K562 (cell line): ENCODE results near the gene SEPHS1. TPM values are rescaled to one million over a fixed set of nuclear protein-coding genes. Genes with fewer than 3 reads are reported as not detected.

Experiments used
- ATAC-seq: fragments of 200-7000 bp; cut with Tn5 transposase; 3 replicates; pipeline ENCODE4 v1.9.1; 2020; ENCODE audit warnings: moderate library complexity
- BruUV-seq: library from RNA; stranded (reverse); fragments of 400-500 nt; replicated peaks from 2 replicates; lab custom pipeline; 2021; lab: Mats Ljungman, UMichigan
- CTCF ChIA-PET: fragments of 300-600 bp; formaldehyde crosslinking; extraction: SDS; loops from one replicate; lab custom pipeline; 2021; ENCODE audit warnings: low intra/inter-chr PET ratio; lab: Yijun Ruan, JAX
- POLR2A ChIA-PET: fragments of 300-600, 350-650 bp; sonication (Branson Sonifier 250); formaldehyde crosslinking; extraction: SDS; loops from one replicate; lab custom pipeline; 2021; ENCODE audit warnings: antibody characterized with exemption, inconsistent platforms; lab: Yijun Ruan, JAX
- DNase-seq, 4 experiments: peaks; one replicate each; pipeline versions ENCODE4 v3.0.0 to v3.0.0-alpha.2; 2011 to 2018; ENCODE audit warnings: low spot score in 3 of 4, mixed read lengths in 3 of 4; ENCODE audit errors: extremely low read depth in 1 of 4
- FAIRE-seq: peaks from 2 replicates; lab custom pipeline; 2011; peaks lifted over from hg19 to GRCh38; lab: Jason Lieb, UNC
- H2AFZ ChIP-seq: 2 replicates; pipeline ENCODE4 v1.6.0; 2011; ENCODE audit warnings: low read depth, low read length, control low read depth, inconsistent platforms
- H3K27ac ChIP-seq: fragments of 200-600 bp; 3 replicates; pipeline ENCODE4 v1.8.0; 2011; ENCODE audit warnings: low read depth, mild to moderate bottlenecking, control low read depth, inconsistent platforms, low read length, moderate library complexity, mixed read lengths; ENCODE audit errors: extremely low read depth
- H3K27me3 ChIP-seq, 2 experiments: fragments of 300-600 bp in 1 of 2; 2 replicates in 1 of 2; 3 replicates in 1 of 2; pipeline versions ENCODE4 v1.6.0 to v1.8.0; 2011; ENCODE audit warnings: inconsistent platforms in 2 of 2, low read length in 2 of 2, mild to moderate bottlenecking in 1 of 2, mixed read lengths in 1 of 2, moderate library complexity in 1 of 2; ENCODE audit not compliant: control insufficient read depth in 2 of 2, insufficient read depth in 2 of 2
- H3K36me3 ChIP-seq: fragments of 300-600 bp; 3 replicates; pipeline ENCODE4 v1.8.0; 2011; ENCODE audit warnings: mild to moderate bottlenecking, low read length, inconsistent platforms; ENCODE audit not compliant: control insufficient read depth, insufficient read depth
- H3K4me1 ChIP-seq, 2 experiments: fragments of 200-600 bp in 1 of 2; replicated peaks in 1 of 2; 2 replicates in 1 of 2; 3 replicates in 1 of 2; pipeline versions ENCODE4 v1.5.1 to v1.8.0; 2011; ENCODE audit warnings: inconsistent platforms in 2 of 2, low read length in 2 of 2, mild to moderate bottlenecking in 1 of 2, mixed read lengths in 1 of 2, moderate library complexity in 1 of 2; ENCODE audit not compliant: control insufficient read depth in 2 of 2, insufficient read depth in 2 of 2
- H3K4me2 ChIP-seq: 2 replicates; pipeline ENCODE4 v1.6.1; 2011; ENCODE audit warnings: low read length, control low read depth, inconsistent platforms, mixed read lengths; ENCODE audit not compliant: insufficient read depth
- H3K4me3 ChIP-seq: fragments of 200-600 bp; sonication (generic), shearing (Covaris generic); 2 replicates; pipeline ENCODE4 v1.5.1; 2016; ENCODE audit warnings: control low read depth, inconsistent platforms
- H3K79me2 ChIP-seq: fragments of 200-600 bp; 3 replicates; pipeline ENCODE4 v1.8.0; 2011; ENCODE audit warnings: low read length, inconsistent platforms; ENCODE audit not compliant: control insufficient read depth, insufficient read depth
- H3K9ac ChIP-seq, 2 experiments: 2 replicates each; pipeline versions ENCODE4 v1.6.0 to v1.6.1; 2011; ENCODE audit warnings: low read depth in 2 of 2, low read length in 2 of 2, control low read depth in 1 of 2, inconsistent platforms in 1 of 2, mild to moderate bottlenecking in 1 of 2, mixed read lengths in 1 of 2; ENCODE audit not compliant: insufficient read depth in 1 of 2
- H3K9me1 ChIP-seq: one replicate; pipeline ENCODE4 v1.6.0; 2011; ENCODE audit warnings: inconsistent platforms, mild to moderate bottlenecking, low read length, moderate library complexity; ENCODE audit not compliant: control insufficient read depth, insufficient read depth
- H3K9me3 ChIP-seq: replicated peaks from 2 replicates; pipeline ENCODE4 v1.5.1; 2011; ENCODE audit warnings: low read depth, low read length, inconsistent platforms; ENCODE audit not compliant: control insufficient read depth, insufficient read depth
- H4K20me1 ChIP-seq: replicated peaks from 2 replicates; pipeline ENCODE4 v1.6.1; 2011; ENCODE audit warnings: low read length, inconsistent platforms, mixed read lengths; ENCODE audit not compliant: control insufficient read depth, insufficient read depth
- ARID1B ChIP-seq: fragments of 450-650 bp; IDR thresholded peaks from 2 replicates; pipeline ENCODE4 v1.6.1; 2016; ENCODE audit warnings: antibody characterized with exemption, mild to moderate bottlenecking, inconsistent platforms
- ATF7 ChIP-seq: fragments of 450-650 bp; IDR thresholded peaks from 2 replicates; pipeline ENCODE4 v1.7.1; 2014; ENCODE audit warnings: mild to moderate bottlenecking, moderate library complexity
- EGR1 ChIP-seq: fragments of 450-650 bp; conservative IDR thresholded peaks from 2 replicates; pipeline ENCODE4 v1.6.1; 2017; ENCODE audit warnings: mild to moderate bottlenecking
- EP400 ChIP-seq: fragments of 450-650 bp; IDR thresholded peaks from 2 replicates; pipeline ENCODE4 v1.6.1; 2017; ENCODE audit warnings: antibody characterized with exemption, mild to moderate bottlenecking, moderate library complexity
- ESRRB ChIP-seq: fragments of 250-450 bp; sonication (Bioruptor Pico); IDR thresholded peaks from 2 replicates; pipeline ENCODE4 v1.5.0; 2020; ENCODE audit warnings: mild to moderate bottlenecking, moderate library complexity, borderline replicate concordance
- MED1 ChIP-seq: sonication (generic); formaldehyde crosslinking; IDR thresholded peaks from 2 replicates; pipeline ENCODE4 v1.8.1; 2023; ENCODE audit warnings: missing genetic modification reagents, borderline replicate concordance
- MEF2D ChIP-seq: conservative IDR thresholded peaks from 2 replicates; pipeline ENCODE4 v1.6.1; 2016; ENCODE audit warnings: low read depth, missing genetic modification characterization, missing compliant biosample characterization
- RBM15 ChIP-seq: fragments of 200-400 bp; formaldehyde crosslinking; IDR thresholded peaks from 2 replicates; pipeline ENCODE4 v1.6.1; 2018; ENCODE audit warnings: mild to moderate bottlenecking, low read length, moderate library complexity; ENCODE audit not compliant: insufficient read depth
- RHOXF2B ChIP-seq: fragments of 250-450 bp; sonication (Bioruptor Pico); conservative IDR thresholded peaks from 2 replicates; pipeline ENCODE4 v1.5.1; 2021
- SMC3 ChIP-seq: conservative IDR thresholded peaks from 2 replicates; pipeline ENCODE4 v1.6.1; 2011; ENCODE audit warnings: low read depth, low read length, improper control_type of control experiment; ENCODE audit not compliant: insufficient read depth
- SPI1 ChIP-seq: IDR thresholded peaks from 2 replicates; pipeline ENCODE4 v1.6.1; 2011; ENCODE audit warnings: low read depth, low read length, control low read depth, borderline replicate concordance
- SRSF7 ChIP-seq: fragments of 200-400 bp; formaldehyde crosslinking; optimal IDR thresholded peaks from 2 replicates; pipeline ENCODE3; 2017; ENCODE audit warnings: mild to moderate bottlenecking, low read depth, low read length
- TCF7L2 ChIP-seq: fragments of 150-350 bp; IDR thresholded peaks from 2 replicates; pipeline ENCODE4 v1.6.1; 2016; ENCODE audit warnings: low read depth, mild to moderate bottlenecking, low read length, moderate library complexity
- XRCC3 ChIP-seq: fragments of 450-650 bp; IDR thresholded peaks from 2 replicates; pipeline ENCODE4 v1.6.1; 2017; ENCODE audit warnings: mild to moderate bottlenecking, moderate library complexity
- ZNF717 ChIP-seq: fragments of 250-450 bp; sonication (Bioruptor Pico); IDR thresholded peaks from 2 replicates; pipeline ENCODE4 v1.5.0; 2021
- WGBS: fragments of 100-300 bp; shearing (Covaris generic); methylation state at CpG from one replicate; pipeline ENCODE4 v1.1.6; 2016; ENCODE audit warnings: low coverage, mixed read lengths; ENCODE audit not compliant: insufficient coverage; ENCODE audit errors: missing lambda C conversion rate; 5-methylcytosine and 5-hydroxymethylcytosine counted together
- in situ Hi-C: fragments of 300-500 bp; cut with MboI; formaldehyde crosslinking; loops from 4 replicates; pipeline ENCODE4 v1.15.0; 2018; ENCODE audit warnings: inconsistent platforms, mixed read lengths
- intact Hi-C: fragments of 100-400 bp; cut with micrococcal nuclease; formaldehyde crosslinking; loops from 2 replicates; pipeline ENCODE4 v1.14.2; 2022
- polyA plus RNA-seq, 8 experiments: library from polyadenylated mRNA; depleted of rRNA in 4 of 8; stranded (reverse) in 5 of 8; unstranded in 3 of 8; fragments of >200 nt; fragmentation: Nextera tagmentation in 2 of 8; fragmentation: Illumina TruSeq in 1 of 8; extraction: Ambion mirVana in 2 of 8; extraction: Trizol in 1 of 8; gene quantifications; 2 replicates each; pipeline versions ENCODE4 v1.2.1 to v1.2.3, GENCODE V29; 2011 to 2014; ENCODE audit warnings: inconsistent platforms in 1 of 8, missing spikeins in 1 of 8
- total RNA-seq, 7 experiments: library from RNA; depleted of rRNA in 6 of 7; stranded (reverse); fragments of >200 nt in 6 of 7; fragmentation: Illumina TruSeq in 2 of 7; extraction: Trizol in 2 of 7; gene quantifications; 2 replicates each; pipeline versions ENCODE4 v1.2.1 to v1.2.3, GENCODE V29; 2011 to 2021; ENCODE audit warnings: low replicate concordance in 1 of 7
- TF ChIP-seq, protein P1 (sequence below): fragments of 450-650 bp; IDR thresholded peaks from 2 replicates; pipeline ENCODE4 v1.6.1; 2018; ENCODE audit not compliant: partially characterized antibody

Gene SEPHS1
- total and polyA plus RNA-seq, 9 of the 15 experiments (the other 6 are each of a cell fraction or from before 2014, with no cell fraction given), result 14.7 to 82.8 (median 41.8) TPM

DNA sequence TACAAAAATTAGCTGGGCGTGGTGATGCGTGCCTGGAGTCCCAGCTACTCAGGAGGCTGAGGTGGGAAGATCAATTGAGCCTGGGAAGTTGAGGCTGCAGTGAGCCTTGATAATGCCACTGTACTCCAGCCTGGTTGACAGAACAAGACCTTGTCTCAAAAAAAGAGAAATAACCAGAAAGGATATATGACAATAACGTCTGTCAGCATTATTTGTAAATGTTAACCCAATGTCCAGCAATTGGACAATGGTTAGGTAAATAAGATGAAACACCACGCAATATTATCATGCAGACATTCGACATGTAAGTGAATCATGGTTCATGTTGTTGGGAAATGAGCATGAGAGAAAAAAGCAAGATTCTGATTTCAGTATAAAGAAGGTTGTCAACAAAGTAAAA, 44.6 kb upstream of the SEPHS1 start (continued):
- TF ChIP-seq, protein P1, sequence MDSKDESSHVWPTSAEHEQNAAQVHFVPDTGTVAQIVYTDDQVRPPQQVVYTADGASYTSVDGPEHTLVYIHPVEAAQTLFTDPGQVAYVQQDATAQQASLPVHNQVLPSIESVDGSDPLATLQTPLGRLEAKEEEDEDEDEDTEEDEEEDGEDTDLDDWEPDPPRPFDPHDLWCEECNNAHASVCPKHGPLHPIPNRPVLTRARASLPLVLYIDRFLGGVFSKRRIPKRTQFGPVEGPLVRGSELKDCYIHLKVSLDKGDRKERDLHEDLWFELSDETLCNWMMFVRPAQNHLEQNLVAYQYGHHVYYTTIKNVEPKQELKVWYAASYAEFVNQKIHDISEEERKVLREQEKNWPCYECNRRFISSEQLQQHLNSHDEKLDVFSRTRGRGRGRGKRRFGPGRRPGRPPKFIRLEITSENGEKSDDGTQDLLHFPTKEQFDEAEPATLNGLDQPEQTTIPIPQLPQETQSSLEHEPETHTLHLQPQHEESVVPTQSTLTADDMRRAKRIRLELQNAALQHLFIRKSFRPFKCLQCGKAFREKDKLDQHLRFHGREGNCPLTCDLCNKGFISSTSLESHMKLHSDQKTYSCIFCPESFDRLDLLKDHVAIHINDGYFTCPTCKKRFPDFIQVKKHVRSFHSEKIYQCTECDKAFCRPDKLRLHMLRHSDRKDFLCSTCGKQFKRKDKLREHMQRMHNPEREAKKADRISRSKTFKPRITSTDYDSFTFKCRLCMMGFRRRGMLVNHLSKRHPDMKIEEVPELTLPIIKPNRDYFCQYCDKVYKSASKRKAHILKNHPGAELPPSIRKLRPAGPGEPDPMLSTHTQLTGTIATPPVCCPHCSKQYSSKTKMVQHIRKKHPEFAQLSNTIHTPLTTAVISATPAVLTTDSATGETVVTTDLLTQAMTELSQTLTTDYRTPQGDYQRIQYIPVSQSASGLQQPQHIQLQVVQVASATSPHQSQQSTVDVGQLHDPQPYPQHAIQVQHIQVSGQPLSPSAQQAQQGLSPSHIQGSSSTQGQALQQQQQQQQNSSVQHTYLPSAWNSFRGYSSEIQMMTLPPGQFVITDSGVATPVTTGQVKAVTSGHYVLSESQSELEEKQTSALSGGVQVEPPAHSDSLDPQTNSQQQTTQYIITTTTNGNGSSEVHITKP, result no peak
- TF ChIP-seq XRCC3, result no peak
- TF ChIP-seq, all 486 proteins: peak for 2

- Histone ChIP-seq H3K4me1 (peaks cover 0 to 10% of the 10 kb centered on the region in 2 experiments; a peak in 3 of 5 replicates), H2AFZ (peak overlapping the region; percentile 81), H3K4me3 (no peak overlapping the region), H3K27ac (peak overlapping the region; percentile 17; the same call in 1 of the 3 replicates), H3K9ac (peak overlapping the region in 1 of 2 experiments; percentile 28; a peak in 1 of 4 replicates), H3K9me3 (no peaks in the 10 kb centered on the region), H4K20me1 (no peaks in the 10 kb centered on the region), H3K27me3 (no peaks in the 10 kb centered on the region), H3K36me3 (no peaks in the 10 kb centered on the region), H3K79me2 (no peaks in the 10 kb centered on the region), H3K4me2 (peak overlapping the region; percentile 58), H3K9me1 (no peaks in the 10 kb centered on the region)
- in situ Hi-C loops, result no loop called here
- FAIRE-seq (peak; percentile 86), ATAC-seq (peak; percentile 80), DNase-seq (peak; percentile 36 to 57 (median 44))
- CTCF ChIA-PET, result no interaction called here
- POLR2A ChIA-PET, result interaction anchor here (0.6 to 1.0 kb wide), 5 partner anchors 8 to 1979 kb away, joined by 3 read pairs; no protein-coding TSS in a partner anchor
- WGBS, result 43% methylated on average over 20 of the region's 20 CpGs
- intact Hi-C loops, result no loop called here
- BruUV-seq, result no TSS peak
- TF ChIP-seq EP400, result 0 out of 2 replicates have a peak, but pooled peaks have one; percentile 20
- TF ChIP-seq MED1 (CRISPR knock-in tag), result no peak
- TF ChIP-seq RHOXF2B, result no peak
- no peak for TF ChIP-seq ZNF717 (CRISPR knock-in tag)
- no peak for TF ChIP-seq RBM15
- TF ChIP-seq SPI1, result peak; percentile 83
- TF ChIP-seq ARID1B, result no peak
- no peak for TF ChIP-seq SMC3
- TF ChIP-seq SRSF7, result no peak
- TF ChIP-seq ESRRB (CRISPR knock-in tag), result no peak
- no peak for TF ChIP-seq TCF7L2
- peak; percentile 58; the same call in 1 of the 2 replicates for TF ChIP-seq ATF7
- no peak for TF ChIP-seq MEF2D
- peak; percentile 50 for TF ChIP-seq EGR1
These were observed 42.8 kb upstream of the SEPHS1 start for GRCh38 chr10:13390604-13391522.
